ENCODE data around the gene TREML1.

Gene TREML1

GRCh38 chr6:41197234-41197633, 43.1 kb upstream of the TREML1 start:
- POLR2A ChIA-PET: no interaction called here
- CTCF ChIA-PET: interaction anchor here (2.6 kb wide), 1 partner anchor 15 kb away, joined by 15 read pairs; no protein-coding TSS in a partner anchor
- no peak for DNase-seq (ENCODE audit: low read depth, low spot score)

GRCh38 chr6:41194386-41194785, 40.2 kb upstream of the TREML1 start:
- TF ChIP-seq CTCF (IDR thresholded peaks at IDR 0.05; ENCODE audit: insufficient read depth, low read length, missing control alignments): no peak
- CTCF ChIA-PET: interaction anchor here (1.1 kb wide), 1 partner anchor 10 kb away, joined by 5 read pairs; no protein-coding TSS in a partner anchor
- H3K4me3 ChIP-seq (ENCODE audit: low read depth, low read length): no peak overlapping the region
- POLR2A ChIA-PET: no interaction called here
- no peak for DNase-seq (ENCODE audit: low read depth, low spot score)

More at GRCh38 chr6:41197234-41197633, 43.1 kb upstream of the TREML1 start:
- TF ChIP-seq CTCF (IDR thresholded peaks at IDR 0.05; ENCODE audit: insufficient read depth, low read length, missing control alignments): no peak
- no peak overlapping the region for H3K4me3 ChIP-seq (ENCODE audit: low read depth, low read length)

GRCh38 chr6:41193884-41194283, 39.7 kb upstream of the TREML1 start:
- TF ChIP-seq CTCF (IDR thresholded peaks at IDR 0.05; ENCODE audit: insufficient read depth, low read length, missing control alignments): no peak
- DNase-seq (ENCODE audit: low read depth, low spot score): no peak
- CTCF ChIA-PET: no interaction called here
- no peak overlapping the region for H3K4me3 ChIP-seq (ENCODE audit: low read depth, low read length)
- POLR2A ChIA-PET: no interaction called here

- CTCF ChIA-PET: no interaction called here
- no peak overlapping the region for H3K4me3 ChIP-seq (ENCODE audit: low read depth, low read length)
- TF ChIP-seq CTCF (IDR thresholded peaks at IDR 0.05; ENCODE audit: insufficient read depth, low read length, missing control alignments): no peak
- POLR2A ChIA-PET: no interaction called here
- no peak for DNase-seq (ENCODE audit: low read depth, low spot score)
These were observed 39.1 kb upstream of the TREML1 start for GRCh38 chr6:41193171-41193734.

- DNase-seq (ENCODE audit: low read depth, low spot score): no peak
- ChIA-PET CTCF (interaction anchor here (0.6 to 0.9 kb wide), 2 partner anchors 9 to 128 kb away, joined by 3 to 4 read pairs; no protein-coding TSS in a partner anchor), POLR2A (no interaction called here)
- peak; percentile 14 for TF ChIP-seq CTCF (IDR thresholded peaks at IDR 0.05; ENCODE audit: insufficient read depth, low read length, missing control alignments)
- no peak overlapping the region for H3K4me3 ChIP-seq (ENCODE audit: low read depth, low read length)
These were observed 37.4 kb upstream of the TREML1 start for GRCh38 chr6:41191569-41191968.

- ChIA-PET POLR2A (no interaction called here), CTCF (interaction anchor here (0.7 to 1.0 kb wide), 3 partner anchors 8 to 91 kb away, joined by 3 to 5 read pairs (median 3); no protein-coding TSS in a partner anchor)
- H3K4me3 ChIP-seq (ENCODE audit: low read depth, low read length): no peak overlapping the region
- no peak for TF ChIP-seq CTCF (IDR thresholded peaks at IDR 0.05; ENCODE audit: insufficient read depth, low read length, missing control alignments)
- DNase-seq (ENCODE audit: low read depth, low spot score): no peak
These were observed 36.6 kb upstream of the TREML1 start for GRCh38 chr6:41190791-41191190.
